Neural crest cell (in vitro differentiated cells): Measurements from ENCODE around the gene SH3GL3. TPM values are rescaled to one million over a fixed set of nuclear protein-coding genes. Genes with fewer than 3 reads are reported as not detected.

ENCODE experiments used
- DNase-seq: peaks from one replicate; pipeline ENCODE4 v3.0.0; 2021; ENCODE audit warnings: low read depth, mixed read lengths, low spot score
- H3K27ac Mint-ChIP-seq: one replicate; pipeline ENCODE4 v1.8.0; 2021; ENCODE audit warnings: mild to moderate bottlenecking, mixed read lengths; ENCODE audit not compliant: unreplicated experiment
- H3K27me3 Mint-ChIP-seq: 2 replicates; pipeline ENCODE4 v1.8.0; 2021; ENCODE audit warnings: low read depth, mild to moderate bottlenecking, mixed read lengths
- H3K36me3 Mint-ChIP-seq: 2 replicates; pipeline ENCODE4 v1.8.0; 2021; ENCODE audit warnings: low read depth, mild to moderate bottlenecking, mixed read lengths
- H3K4me1 Mint-ChIP-seq: 2 replicates; pipeline ENCODE4 v1.8.0; 2021; ENCODE audit warnings: mixed read lengths
- H3K4me3 Mint-ChIP-seq: one replicate; pipeline ENCODE4 v1.8.0; 2021; ENCODE audit warnings: mild to moderate bottlenecking, mixed read lengths
- H3K9me3 Mint-ChIP-seq: 2 replicates; pipeline ENCODE4 v1.8.0; 2021; ENCODE audit warnings: mixed read lengths
- CTCF ChIP-seq: fragments of 200-600 bp; sonication (generic); conservative IDR thresholded peaks from 2 replicates; pipeline ENCODE4 v1.5.0; 2021; ENCODE audit warnings: antibody characterized with exemption, mild to moderate bottlenecking
- total RNA-seq: library from RNA; stranded (reverse); gene quantifications from 2 replicates; pipeline ENCODE4 v1.2.1, GENCODE V29; 2021

SH3GL3 gene
- total RNA-seq, 1 donor from 2014 or later = 1.4 TPM

DNA sequence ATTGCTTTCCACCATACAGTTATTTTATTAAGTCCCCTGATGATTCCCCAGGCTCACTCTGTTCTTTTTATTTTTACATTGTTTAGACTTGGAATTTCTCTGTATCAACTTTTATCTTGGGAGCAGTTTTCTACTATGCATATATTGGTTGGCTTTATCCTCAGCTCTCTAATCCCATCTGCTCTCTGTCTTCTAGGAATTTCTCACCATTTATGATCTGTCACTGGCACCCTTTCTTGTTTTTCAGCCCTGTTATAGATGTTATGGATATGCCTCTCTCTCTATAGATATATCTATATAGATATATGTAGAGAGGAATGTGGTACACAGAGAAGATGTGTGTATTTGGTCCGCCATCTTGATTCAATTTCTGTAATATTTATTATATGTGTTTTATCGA is 90.5 kb downstream of the SH3GL3 start:
- H3K9me3 Mint-ChIP-seq = peaks cover 14% of the 10 kb centered on the region
- H3K27me3 Mint-ChIP-seq = no peaks in the 10 kb centered on the region
- no peak overlapping the region for H3K27ac Mint-ChIP-seq
- TF ChIP-seq CTCF = no peak
- no peaks in the 10 kb centered on the region for H3K36me3 Mint-ChIP-seq
- DNase-seq = no peak
- no peak overlapping the region for H3K4me3 Mint-ChIP-seq
- H3K4me1 Mint-ChIP-seq = no peaks in the 10 kb centered on the region

DNA sequence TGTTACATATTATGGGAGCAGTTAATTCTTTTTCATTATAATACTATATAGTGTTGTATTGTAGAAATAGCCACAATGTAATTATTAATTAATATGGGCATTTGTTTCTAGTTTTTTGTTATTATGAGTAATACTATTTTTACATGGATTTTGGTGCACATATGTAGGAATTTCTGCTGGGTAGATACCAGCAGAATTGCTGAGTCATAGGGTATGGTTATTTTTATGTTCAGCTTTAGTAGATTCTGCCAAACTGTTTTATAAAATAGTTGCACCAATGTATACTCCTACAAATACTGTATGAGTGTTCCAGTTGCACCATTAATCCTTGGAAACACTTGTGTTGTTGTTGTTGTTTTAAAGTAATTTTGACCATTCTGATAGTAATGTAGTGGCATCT is 91.5 kb downstream of the SH3GL3 start:
- Mint-ChIP-seq H3K9me3 (peaks cover 21% of the 10 kb centered on the region), H3K36me3 (peaks cover 5% of the 10 kb centered on the region), H3K27me3 (peaks cover 2% of the 10 kb centered on the region), H3K4me1 (no peaks in the 10 kb centered on the region), H3K4me3 (no peak overlapping the region), H3K27ac (no peak overlapping the region)
- DNase-seq = no peak
- no peak for TF ChIP-seq CTCF

GRCh38 chr15:83545804-83546511 is 98.8 kb downstream of the SH3GL3 start:
- H3K4me1 Mint-ChIP-seq = peaks cover 6% of the 10 kb centered on the region
- no peak for TF ChIP-seq CTCF
- peaks cover 22% of the 10 kb centered on the region for H3K9me3 Mint-ChIP-seq
- no peak for DNase-seq
- peaks cover 2% of the 10 kb centered on the region for H3K27me3 Mint-ChIP-seq
- peaks cover 7% of the 10 kb centered on the region for H3K36me3 Mint-ChIP-seq
- no peak overlapping the region for H3K4me3 Mint-ChIP-seq
- H3K27ac Mint-ChIP-seq = peak overlapping the region; percentile 15

DNA sequence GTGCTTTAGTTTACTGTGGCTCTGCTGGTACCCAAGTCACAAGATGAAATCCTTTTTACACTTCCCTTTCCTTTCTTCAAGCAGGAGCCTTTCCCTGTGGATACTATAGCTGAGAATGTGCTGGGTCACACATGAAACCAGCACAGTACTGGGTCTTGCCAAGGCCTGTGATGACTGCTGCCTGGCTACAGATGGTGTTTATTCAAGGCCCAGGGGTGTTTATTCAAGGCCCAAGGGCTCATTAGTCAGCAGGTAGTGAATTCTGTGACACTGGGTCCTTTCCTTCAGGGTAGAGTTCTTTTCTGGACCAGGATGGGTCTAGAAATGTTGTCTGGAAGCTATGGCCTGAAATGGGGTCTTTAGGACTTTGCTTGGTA is 99.4 kb downstream of the SH3GL3 start:
- Mint-ChIP-seq H3K27me3 (peaks cover 2% of the 10 kb centered on the region), H3K4me1 (peaks cover 6% of the 10 kb centered on the region), H3K36me3 (peaks cover 7% of the 10 kb centered on the region), H3K27ac (no peak overlapping the region), H3K9me3 (peaks cover 20% of the 10 kb centered on the region), H3K4me3 (no peak overlapping the region)
- DNase-seq = no peak
- no peak for TF ChIP-seq CTCF

DNA sequence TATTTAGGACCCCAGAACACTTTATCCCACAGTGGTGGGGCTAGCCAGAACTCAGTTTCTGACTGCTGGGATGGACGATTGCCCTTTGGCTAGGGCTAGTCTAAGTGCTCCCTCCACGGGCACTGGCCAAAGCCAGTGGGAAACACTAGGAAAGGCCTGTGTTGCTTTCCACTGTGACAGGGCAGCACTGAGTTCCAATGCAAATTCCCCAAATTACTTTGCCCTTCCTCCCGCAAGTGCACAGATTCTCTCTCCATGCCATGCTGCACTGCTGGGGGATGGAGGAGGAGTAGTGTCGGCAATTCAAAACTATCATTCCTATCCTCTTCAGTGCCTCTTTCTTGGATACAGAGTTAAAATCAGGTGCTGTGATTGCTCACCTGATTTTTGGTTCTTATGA is 100.0 kb downstream of the SH3GL3 start:
- peaks cover 6% of the 10 kb centered on the region for H3K4me1 Mint-ChIP-seq
- no peak overlapping the region for H3K4me3 Mint-ChIP-seq
- H3K9me3 Mint-ChIP-seq = peaks cover 13% of the 10 kb centered on the region
- H3K27ac Mint-ChIP-seq = no peak overlapping the region
- H3K27me3 Mint-ChIP-seq = peaks cover 2% of the 10 kb centered on the region
- TF ChIP-seq CTCF = no peak
- peaks cover 7% of the 10 kb centered on the region for H3K36me3 Mint-ChIP-seq
- no peak for DNase-seq
